Stimulated activated CD8-positive, alpha-beta memory T cell treated with anti-CD3 and anti-CD28 coated beads, Interleukin-7, amount 100 ng/mL, for 24 hours (primary cell): ENCODE measurements around the gene MED9.

Source experiments
- DNase-seq: peaks from one replicate; pipeline ENCODE4 v3.0.0-alpha.2; 2020; ENCODE audit warnings: low read depth

The MED9 gene

GRCh38 chr17:17516941-17517720, 40.3 kb downstream of the MED9 start:
- no peak for DNase-seq

- DNase-seq, result no peak
Measured at GRCh38 chr17:17518014-17518413, 41.2 kb downstream of the MED9 start.

GRCh38 chr17:17518951-17519350, 42.2 kb downstream of the MED9 start:
- DNase-seq, result no peak

GRCh38 chr17:17519886-17520285, 43.1 kb downstream of the MED9 start:
- no peak for DNase-seq

GRCh38 chr17:17520599-17521232, 43.9 kb downstream of the MED9 start:
- no peak for DNase-seq

GRCh38 chr17:17523001-17523730, 46.4 kb downstream of the MED9 start:
- no peak for DNase-seq

DNA sequence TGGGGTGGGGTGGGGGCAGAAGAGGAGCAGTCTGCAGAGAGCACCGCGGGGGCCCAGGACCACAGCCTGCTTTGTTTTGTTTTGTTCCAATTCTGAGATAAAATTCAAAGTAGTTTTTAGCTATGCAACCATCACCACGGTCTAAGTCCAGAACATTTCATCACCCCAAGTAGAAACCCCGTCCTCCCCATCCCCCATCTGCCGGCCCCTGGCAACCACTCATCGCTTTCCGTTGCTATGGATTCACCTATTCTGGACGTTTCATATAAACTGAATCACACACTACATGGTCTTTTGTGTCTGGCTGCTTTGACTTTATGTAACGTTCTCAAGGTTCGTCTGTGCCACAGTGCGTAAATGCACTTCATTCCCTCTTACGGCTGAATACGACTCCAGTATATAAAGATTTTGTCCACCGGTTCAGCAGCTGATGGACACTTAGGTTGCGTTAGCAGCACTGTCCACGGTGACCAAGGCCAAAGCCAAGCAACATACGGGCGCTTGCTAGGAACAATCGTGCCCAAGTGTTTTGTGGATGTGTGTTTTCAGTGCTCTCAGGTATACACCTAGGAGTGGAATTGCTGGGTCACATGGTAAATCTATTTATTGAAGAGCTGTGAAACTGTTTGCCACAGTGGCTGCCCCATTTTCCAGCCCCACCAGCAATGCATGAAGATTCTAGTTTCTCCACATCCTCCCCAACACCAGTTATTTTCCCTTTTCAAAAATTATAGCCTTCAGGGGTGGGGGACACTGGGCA, 47.1 kb downstream of the MED9 start:
- DNase-seq, result no peak

- no peak for DNase-seq
Measured at GRCh38 chr17:17525311-17525710, 48.5 kb downstream of the MED9 start.

DNA sequence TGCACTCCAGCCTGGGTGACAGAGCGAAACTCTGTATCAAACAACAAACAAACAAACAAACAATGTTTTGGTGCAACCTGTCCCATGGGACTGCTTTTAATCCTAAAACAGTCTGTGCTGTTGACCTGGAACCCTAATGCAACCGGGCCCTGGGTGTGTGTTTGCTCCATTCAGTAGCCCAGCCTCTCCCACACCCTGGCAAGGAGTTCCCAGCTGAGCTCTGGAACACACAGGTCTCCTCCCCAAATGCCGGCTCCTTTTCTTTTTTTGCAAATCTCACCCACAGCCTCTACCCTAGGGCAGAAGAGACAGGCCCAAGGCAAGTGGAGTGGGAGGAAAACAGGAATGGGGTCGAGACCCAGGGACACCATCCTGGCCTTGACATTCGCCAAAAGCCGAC, 49.2 kb downstream of the MED9 start:
- DNase-seq, result no peak

DNA sequence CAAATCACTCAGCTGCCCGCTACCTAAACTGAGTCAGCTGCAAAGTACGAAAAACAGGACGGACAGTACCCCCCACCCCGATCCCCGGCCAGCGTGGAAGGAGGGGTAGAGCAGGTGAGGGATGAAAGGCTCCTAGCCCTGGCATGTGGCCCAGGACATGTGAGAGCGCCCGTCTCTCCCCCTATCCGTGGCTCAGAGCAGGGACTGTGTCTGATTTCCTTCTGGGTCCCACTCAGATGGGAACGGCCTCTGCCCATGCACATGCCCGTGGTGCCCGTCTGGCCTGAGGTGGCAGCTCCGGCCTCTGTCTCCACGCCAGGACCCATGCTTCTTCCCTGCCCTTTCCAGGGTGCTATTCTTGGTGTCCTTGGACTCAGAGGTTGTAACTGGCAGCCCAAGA, 49.6 kb downstream of the MED9 start:
- DNase-seq, result no peak

- DNase-seq, result no peak
Measured at GRCh38 chr17:17527534-17527933, 50.7 kb downstream of the MED9 start.

- no peak for DNase-seq
Measured at GRCh38 chr17:17527956-17528500, 51.2 kb downstream of the MED9 start.

- no peak for DNase-seq
Measured at GRCh38 chr17:17528696-17529652, 52.2 kb downstream of the MED9 start.

DNA sequence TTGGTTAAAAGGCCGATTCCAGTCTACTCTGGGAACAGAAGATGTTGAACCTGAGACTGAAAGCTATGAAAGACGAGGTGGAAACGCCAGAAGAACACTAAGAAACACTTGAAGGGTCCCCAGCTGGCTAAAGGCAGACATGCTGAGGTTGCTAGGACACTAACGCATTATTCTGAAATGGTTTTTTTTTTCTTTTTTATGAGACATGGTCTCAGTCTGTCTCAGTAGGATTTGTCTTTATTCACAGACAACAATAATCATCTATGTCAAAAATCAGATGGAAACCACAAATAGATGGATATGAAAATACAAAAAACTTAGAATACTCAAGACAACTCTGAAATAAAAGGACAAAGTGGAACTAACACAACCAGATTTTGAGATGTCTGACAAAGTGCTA, 54.4 kb downstream of the MED9 start:
- no peak for DNase-seq

DNA sequence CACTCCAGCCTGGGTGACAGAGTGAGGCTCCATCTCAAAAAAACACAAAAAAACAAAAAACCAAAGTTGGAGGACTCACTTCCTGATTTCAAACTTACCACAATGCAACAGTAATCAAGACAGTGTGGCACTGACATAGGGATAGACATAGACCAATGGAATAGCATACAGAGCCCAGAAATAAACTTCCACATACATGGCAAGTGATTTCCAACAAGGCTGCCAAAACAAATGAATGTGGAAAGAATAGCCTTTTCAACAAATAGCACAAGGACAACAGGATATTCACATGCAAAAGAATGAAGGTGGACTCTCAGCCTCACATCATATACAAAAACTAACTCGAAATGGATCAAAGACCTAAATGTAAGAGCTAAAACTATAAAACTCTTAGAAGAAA, 56.2 kb downstream of the MED9 start:
- DNase-seq, result no peak

GRCh38 chr17:17533901-17534441, 57.2 kb downstream of the MED9 start:
- DNase-seq, result no peak

GRCh38 chr17:17535957-17536356, 59.2 kb downstream of the MED9 start:
- DNase-seq, result no peak

DNA sequence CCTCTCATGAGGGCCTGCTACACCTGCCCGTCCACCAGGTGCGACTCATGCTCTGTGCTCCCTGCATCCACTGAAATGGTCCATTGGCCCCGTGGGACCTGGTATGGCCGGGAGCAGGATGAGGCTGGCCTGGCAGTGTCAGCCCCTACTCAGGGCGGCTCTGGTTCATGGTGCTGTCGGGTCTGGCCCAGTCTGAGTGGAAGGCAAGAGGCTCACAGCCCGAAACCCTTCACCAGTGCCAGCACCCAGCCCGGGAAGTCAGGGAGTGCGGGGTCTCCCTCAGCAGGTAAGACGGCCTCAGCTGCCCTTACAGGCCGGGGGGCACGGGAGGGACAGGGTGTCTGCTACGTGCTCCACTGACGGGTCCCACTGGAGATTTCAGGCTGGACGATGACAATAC, 59.9 kb downstream of the MED9 start:
- no peak for DNase-seq

- no peak for DNase-seq
Measured at GRCh38 chr17:17537311-17538099, 60.7 kb downstream of the MED9 start.
